K562 (cell line): Measurements from ENCODE around the gene WDR81. TPM values are rescaled to one million over a fixed set of nuclear protein-coding genes. Genes with fewer than 3 reads are reported as not detected.

Experiments used
- ATAC-seq: fragments of 200-7000 bp; cut with Tn5 transposase; 3 replicates; pipeline ENCODE4 v1.9.1; 2020; ENCODE audit warnings: moderate library complexity
- BruUV-seq: library from RNA; stranded (reverse); fragments of 400-500 nt; replicated peaks from 2 replicates; lab custom pipeline; 2021; lab: Mats Ljungman, UMichigan
- CTCF ChIA-PET: fragments of 300-600 bp; formaldehyde crosslinking; extraction: SDS; loops from one replicate; lab custom pipeline; 2021; ENCODE audit warnings: low intra/inter-chr PET ratio; lab: Yijun Ruan, JAX
- POLR2A ChIA-PET: fragments of 300-600, 350-650 bp; sonication (Branson Sonifier 250); formaldehyde crosslinking; extraction: SDS; loops from one replicate; lab custom pipeline; 2021; ENCODE audit warnings: antibody characterized with exemption, inconsistent platforms; lab: Yijun Ruan, JAX
- DNase-seq, 4 experiments: peaks; one replicate each; pipeline versions ENCODE4 v3.0.0 to v3.0.0-alpha.2; 2011 to 2018; ENCODE audit warnings: low spot score in 3 of 4, mixed read lengths in 3 of 4; ENCODE audit errors: extremely low read depth in 1 of 4
- FAIRE-seq: peaks from 2 replicates; lab custom pipeline; 2011; peaks lifted over from hg19 to GRCh38; lab: Jason Lieb, UNC
- H2AFZ ChIP-seq: 2 replicates; pipeline ENCODE4 v1.6.0; 2011; ENCODE audit warnings: low read depth, low read length, control low read depth, inconsistent platforms
- H3K27ac ChIP-seq: fragments of 200-600 bp; 3 replicates; pipeline ENCODE4 v1.8.0; 2011; ENCODE audit warnings: low read depth, mild to moderate bottlenecking, control low read depth, inconsistent platforms, low read length, moderate library complexity, mixed read lengths; ENCODE audit errors: extremely low read depth
- H3K27me3 ChIP-seq, 2 experiments: fragments of 300-600 bp in 1 of 2; 2 replicates in 1 of 2; 3 replicates in 1 of 2; pipeline versions ENCODE4 v1.6.0 to v1.8.0; 2011; ENCODE audit warnings: inconsistent platforms in 2 of 2, low read length in 2 of 2, mild to moderate bottlenecking in 1 of 2, mixed read lengths in 1 of 2, moderate library complexity in 1 of 2; ENCODE audit not compliant: control insufficient read depth in 2 of 2, insufficient read depth in 2 of 2
- H3K36me3 ChIP-seq: fragments of 300-600 bp; 3 replicates; pipeline ENCODE4 v1.8.0; 2011; ENCODE audit warnings: mild to moderate bottlenecking, low read length, inconsistent platforms; ENCODE audit not compliant: control insufficient read depth, insufficient read depth
- H3K4me1 ChIP-seq, 2 experiments: fragments of 200-600 bp in 1 of 2; replicated peaks in 1 of 2; 2 replicates in 1 of 2; 3 replicates in 1 of 2; pipeline versions ENCODE4 v1.5.1 to v1.8.0; 2011; ENCODE audit warnings: inconsistent platforms in 2 of 2, low read length in 2 of 2, mild to moderate bottlenecking in 1 of 2, mixed read lengths in 1 of 2, moderate library complexity in 1 of 2; ENCODE audit not compliant: control insufficient read depth in 2 of 2, insufficient read depth in 2 of 2
- H3K4me2 ChIP-seq: 2 replicates; pipeline ENCODE4 v1.6.1; 2011; ENCODE audit warnings: low read length, control low read depth, inconsistent platforms, mixed read lengths; ENCODE audit not compliant: insufficient read depth
- H3K4me3 ChIP-seq: fragments of 200-600 bp; sonication (generic), shearing (Covaris generic); 2 replicates; pipeline ENCODE4 v1.5.1; 2016; ENCODE audit warnings: control low read depth, inconsistent platforms
- H3K79me2 ChIP-seq: fragments of 200-600 bp; 3 replicates; pipeline ENCODE4 v1.8.0; 2011; ENCODE audit warnings: low read length, inconsistent platforms; ENCODE audit not compliant: control insufficient read depth, insufficient read depth
- H3K9ac ChIP-seq, 2 experiments: 2 replicates each; pipeline versions ENCODE4 v1.6.0 to v1.6.1; 2011; ENCODE audit warnings: low read depth in 2 of 2, low read length in 2 of 2, control low read depth in 1 of 2, inconsistent platforms in 1 of 2, mild to moderate bottlenecking in 1 of 2, mixed read lengths in 1 of 2; ENCODE audit not compliant: insufficient read depth in 1 of 2
- H3K9me1 ChIP-seq: one replicate; pipeline ENCODE4 v1.6.0; 2011; ENCODE audit warnings: inconsistent platforms, mild to moderate bottlenecking, low read length, moderate library complexity; ENCODE audit not compliant: control insufficient read depth, insufficient read depth
- H3K9me3 ChIP-seq: replicated peaks from 2 replicates; pipeline ENCODE4 v1.5.1; 2011; ENCODE audit warnings: low read depth, low read length, inconsistent platforms; ENCODE audit not compliant: control insufficient read depth, insufficient read depth
- H4K20me1 ChIP-seq: replicated peaks from 2 replicates; pipeline ENCODE4 v1.6.1; 2011; ENCODE audit warnings: low read length, inconsistent platforms, mixed read lengths; ENCODE audit not compliant: control insufficient read depth, insufficient read depth
- EGR1 ChIP-seq: fragments of 450-650 bp; conservative IDR thresholded peaks from 2 replicates; pipeline ENCODE4 v1.6.1; 2017; ENCODE audit warnings: mild to moderate bottlenecking
- HCFC1 ChIP-seq: IDR thresholded peaks from 2 replicates; pipeline ENCODE4 v1.6.1; 2012; ENCODE audit warnings: low read depth, low read length, improper control_type of control experiment
- NFYB ChIP-seq: IDR thresholded peaks from 2 replicates; pipeline ENCODE4 v1.6.1; 2011; ENCODE audit warnings: mild to moderate bottlenecking, moderate library complexity; ENCODE audit not compliant: insufficient read length; ENCODE audit errors: extremely low read depth
- PHF8 ChIP-seq: fragments of 200-600 bp; sonication (generic); IDR thresholded peaks from 2 replicates; pipeline ENCODE4 v1.6.1; 2012; ENCODE audit warnings: mixed run types, mild to moderate bottlenecking, inconsistent platforms, low read length, moderate library complexity, borderline replicate concordance
- RAD51 ChIP-seq: fragments of 450-650 bp; IDR thresholded peaks from 2 replicates; pipeline ENCODE4 v1.7.1; 2016; ENCODE audit warnings: low read depth, mild to moderate bottlenecking, borderline replicate concordance
- RBM25 ChIP-seq: fragments of 200-400 bp; formaldehyde crosslinking; IDR thresholded peaks from 2 replicates; pipeline ENCODE4 v1.6.1; 2018; ENCODE audit warnings: low read length, low read depth, moderate library complexity; ENCODE audit not compliant: severe bottlenecking
- SIN3A ChIP-seq, 2 experiments: fragments of 150-350 bp in 1 of 2; IDR thresholded peaks; 2 replicates each; pipeline ENCODE4 v1.6.1; 2011 to 2016; ENCODE audit warnings: borderline replicate concordance in 2 of 2, low read depth in 2 of 2, low read length in 2 of 2, mild to moderate bottlenecking in 2 of 2, moderate library complexity in 2 of 2; ENCODE audit not compliant: control insufficient read depth in 1 of 2
- TEAD4 ChIP-seq, 2 experiments: sonication (generic) in 1 of 2; formaldehyde crosslinking in 1 of 2; IDR thresholded peaks; 2 replicates each; pipeline versions ENCODE4 v1.6.1 to v1.8.0; 2012 to 2022; ENCODE audit warnings: borderline replicate concordance in 1 of 2, inconsistent platforms in 1 of 2, low read length in 1 of 2, mild to moderate bottlenecking in 1 of 2, missing genetic modification reagents in 1 of 2
- U2AF1 ChIP-seq: fragments of 200-400 bp; formaldehyde crosslinking; optimal IDR thresholded peaks from 2 replicates; pipeline ENCODE3; 2017; ENCODE audit warnings: mild to moderate bottlenecking, low read depth, low read length, moderate library complexity
- WHSC1 ChIP-seq: IDR thresholded peaks from one replicate; pipeline ENCODE4 v1.6.1; 2012; ENCODE audit warnings: low read length, control low read depth, inconsistent platforms
- ZKSCAN3 ChIP-seq: fragments of 250-450 bp; sonication (Bioruptor Pico); IDR thresholded peaks from 2 replicates; pipeline ENCODE4 v1.4.0; 2020
- ZNF76 ChIP-seq: fragments of 250-450 bp; sonication (Bioruptor Pico); IDR thresholded peaks from 2 replicates; pipeline ENCODE4 v1.4.0; 2020; ENCODE audit warnings: mild to moderate bottlenecking, moderate library complexity, borderline replicate concordance
- WGBS: fragments of 100-300 bp; shearing (Covaris generic); methylation state at CpG from one replicate; pipeline ENCODE4 v1.1.6; 2016; ENCODE audit warnings: low coverage, mixed read lengths; ENCODE audit not compliant: insufficient coverage; ENCODE audit errors: missing lambda C conversion rate; 5-methylcytosine and 5-hydroxymethylcytosine counted together
- in situ Hi-C: fragments of 300-500 bp; cut with MboI; formaldehyde crosslinking; loops from 4 replicates; pipeline ENCODE4 v1.15.0; 2018; ENCODE audit warnings: inconsistent platforms, mixed read lengths
- intact Hi-C: fragments of 100-400 bp; cut with micrococcal nuclease; formaldehyde crosslinking; loops from 2 replicates; pipeline ENCODE4 v1.14.2; 2022
- polyA plus RNA-seq, 8 experiments: library from polyadenylated mRNA; depleted of rRNA in 4 of 8; stranded (reverse) in 5 of 8; unstranded in 3 of 8; fragments of >200 nt; fragmentation: Nextera tagmentation in 2 of 8; fragmentation: Illumina TruSeq in 1 of 8; extraction: Ambion mirVana in 2 of 8; extraction: Trizol in 1 of 8; gene quantifications; 2 replicates each; pipeline versions ENCODE4 v1.2.1 to v1.2.3, GENCODE V29; 2011 to 2014; ENCODE audit warnings: inconsistent platforms in 1 of 8, missing spikeins in 1 of 8
- total RNA-seq, 7 experiments: library from RNA; depleted of rRNA in 6 of 7; stranded (reverse); fragments of >200 nt in 6 of 7; fragmentation: Illumina TruSeq in 2 of 7; extraction: Trizol in 2 of 7; gene quantifications; 2 replicates each; pipeline versions ENCODE4 v1.2.1 to v1.2.3, GENCODE V29; 2011 to 2021; ENCODE audit warnings: low replicate concordance in 1 of 7
- TF ChIP-seq, protein P1 (sequence below), 2 experiments: fragments of 250-450 bp in 1 of 2; fragments of 450-650 bp in 1 of 2; sonication (Bioruptor Pico) in 1 of 2; IDR thresholded peaks; 2 replicates each; pipeline versions ENCODE4 v1.6.1 to v1.8.0; 2016 to 2021; ENCODE audit warnings: mild to moderate bottlenecking in 2 of 2, moderate library complexity in 2 of 2, missing compliant biosample characterization in 1 of 2, missing genetic modification characterization in 1 of 2
- TF ChIP-seq, protein P2 (sequence below), 3 experiments: fragments of 200-800 bp in 1 of 3; fragments of 250-450 bp in 1 of 3; fragments of 450-650 bp in 1 of 3; sonication (Bioruptor Pico) in 1 of 3; sonication (Bioruptor generic) in 1 of 3; formaldehyde crosslinking in 1 of 3; IDR thresholded peaks; 2 replicates each; pipeline versions ENCODE4 v1.6.1 to v1.8.0; 2016 to 2022; ENCODE audit warnings: mild to moderate bottlenecking in 2 of 3, missing genetic modification characterization in 2 of 3, missing compliant biosample characterization in 1 of 3, moderate library complexity in 1 of 3

Gene WDR81
- total and polyA plus RNA-seq, 9 of the 15 experiments (the other 6 are each of a cell fraction or from before 2014, with no cell fraction given), result 0.01 to 17.1 (median 3.3) TPM

DNA sequence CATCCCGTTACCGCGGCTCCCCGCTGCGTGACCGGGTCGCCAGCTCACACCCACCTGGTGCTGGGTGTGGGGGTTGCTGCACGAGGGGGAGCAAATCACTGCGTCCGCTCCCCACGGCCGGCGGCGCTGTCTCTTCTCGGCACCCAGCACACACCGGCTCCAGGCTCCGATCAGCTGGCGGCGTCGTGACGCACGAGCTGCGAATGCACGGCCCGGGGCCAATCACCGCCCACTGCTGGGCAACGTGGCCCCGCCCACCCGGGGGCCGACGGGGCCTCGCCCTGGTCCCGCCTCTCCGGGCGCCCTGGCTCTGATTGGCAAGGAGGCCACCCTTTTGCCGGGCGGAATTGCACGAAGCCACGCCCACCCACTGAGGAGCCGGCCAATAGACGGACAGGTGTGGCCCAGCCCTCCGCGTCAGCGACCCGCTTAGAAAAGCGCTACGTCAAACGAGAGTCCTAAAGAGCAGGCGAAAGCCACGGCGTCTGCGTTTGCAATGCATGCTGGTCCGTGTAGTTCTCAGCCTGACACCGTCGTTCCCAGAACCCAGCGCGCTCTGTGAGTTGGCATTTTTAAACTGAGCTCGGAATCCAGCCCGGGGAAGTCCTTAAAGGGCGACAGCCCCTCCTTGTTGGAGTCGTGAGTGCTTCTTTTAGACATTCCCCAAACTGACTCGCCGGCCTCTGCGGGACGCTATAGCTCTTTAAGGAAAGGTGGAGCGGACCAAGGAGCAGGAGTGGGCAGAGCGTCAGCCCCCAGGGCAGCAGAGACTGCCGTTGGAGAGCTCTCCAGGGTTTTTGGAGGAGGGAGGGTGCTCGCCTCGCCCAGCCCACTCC lies 8.2 kb upstream of the WDR81 start:
- BruUV-seq, result no TSS peak
- TF ChIP-seq EGR1 (peak; percentile 72), SIN3A (IDR thresholded peaks at IDR 0.05; ENCODE audit: borderline replicate concordance in 2 of 2, control insufficient read depth in 1 of 2, low read depth in 2 of 2, low read length in 2 of 2) (peak; percentile 93 to 95), PHF8 (peak; percentile 46; the same call in 1 of the 2 replicates), WHSC1 (no peak), NFYB (peak; percentile 96), TEAD4 (IDR thresholded peaks at IDR 0.05; ENCODE audit: low read length) (0 out of 2 replicates have a peak, but pooled peaks have one; percentile 31), TEAD4 (CRISPR knock-in tag; IDR thresholded peaks at IDR 0.05; ENCODE audit: borderline replicate concordance) (no peak), RBM25 (peak; percentile 99), U2AF1 (no peak), RAD51 (peak; percentile 27; the same call in 1 of the 2 replicates), ZNF76 (CRISPR knock-in tag) (no peak), HCFC1 (peak; percentile 92), ZKSCAN3 (CRISPR knock-in tag) (no peak)
- TF ChIP-seq, protein P1, sequence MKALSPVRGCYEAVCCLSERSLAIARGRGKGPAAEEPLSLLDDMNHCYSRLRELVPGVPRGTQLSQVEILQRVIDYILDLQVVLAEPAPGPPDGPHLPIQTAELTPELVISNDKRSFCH (CRISPR knock-in tag; IDR thresholded peaks at IDR 0.05), result no peak
- TF ChIP-seq, protein P1 (tag; IDR thresholded peaks at IDR 0.05), result no peak
- TF ChIP-seq, protein P2, sequence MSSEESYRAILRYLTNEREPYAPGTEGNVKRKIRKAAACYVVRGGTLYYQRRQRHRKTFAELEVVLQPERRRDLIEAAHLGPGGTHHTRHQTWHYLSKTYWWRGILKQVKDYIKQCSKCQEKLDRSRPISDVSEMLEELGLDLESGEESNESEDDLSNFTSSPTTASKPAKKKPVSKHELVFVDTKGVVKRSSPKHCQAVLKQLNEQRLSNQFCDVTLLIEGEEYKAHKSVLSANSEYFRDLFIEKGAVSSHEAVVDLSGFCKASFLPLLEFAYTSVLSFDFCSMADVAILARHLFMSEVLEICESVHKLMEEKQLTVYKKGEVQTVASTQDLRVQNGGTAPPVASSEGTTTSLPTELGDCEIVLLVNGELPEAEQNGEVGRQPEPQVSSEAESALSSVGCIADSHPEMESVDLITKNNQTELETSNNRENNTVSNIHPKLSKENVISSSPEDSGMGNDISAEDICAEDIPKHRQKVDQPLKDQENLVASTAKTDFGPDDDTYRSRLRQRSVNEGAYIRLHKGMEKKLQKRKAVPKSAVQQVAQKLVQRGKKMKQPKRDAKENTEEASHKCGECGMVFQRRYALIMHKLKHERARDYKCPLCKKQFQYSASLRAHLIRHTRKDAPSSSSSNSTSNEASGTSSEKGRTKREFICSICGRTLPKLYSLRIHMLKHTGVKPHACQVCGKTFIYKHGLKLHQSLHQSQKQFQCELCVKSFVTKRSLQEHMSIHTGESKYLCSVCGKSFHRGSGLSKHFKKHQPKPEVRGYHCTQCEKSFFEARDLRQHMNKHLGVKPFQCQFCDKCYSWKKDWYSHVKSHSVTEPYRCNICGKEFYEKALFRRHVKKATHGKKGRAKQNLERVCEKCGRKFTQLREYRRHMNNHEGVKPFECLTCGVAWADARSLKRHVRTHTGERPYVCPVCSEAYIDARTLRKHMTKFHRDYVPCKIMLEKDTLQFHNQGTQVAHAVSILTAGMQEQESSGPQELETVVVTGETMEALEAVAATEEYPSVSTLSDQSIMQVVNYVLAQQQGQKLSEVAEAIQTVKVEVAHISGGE (CRISPR knock-in tag; IDR thresholded peaks at IDR 0.05), result peak in 1 of 3 experiments; percentile 26; a peak in 1 of 6 replicates

More for the DNA sequence above, 8.2 kb upstream of the WDR81 start:
- no peaks in the 10 kb centered on the region for H3K9me3 ChIP-seq
- peaks cover 39 to 50% of the 10 kb centered on the region in 2 experiments for H3K4me1 ChIP-seq
- WGBS, result under 1% methylated on average over 32 of the region's 70 CpGs
- peak overlapping the region; percentile 49 for H2AFZ ChIP-seq
- FAIRE-seq (peak; percentile 98), ATAC-seq (peak; percentile 78), DNase-seq (peak; percentile 89 to 99 (median 94))
- H3K4me2 ChIP-seq, result peak overlapping the region; percentile 85
- H3K79me2 ChIP-seq, result peaks cover 44% of the 10 kb centered on the region
- in situ Hi-C loops (loop anchor here (10.0 kb wide), 1 partner anchor 319 kb away; the partner anchor contains the start of gene DPH1), intact Hi-C loops (loop anchor here (2.0 to 5.0 kb wide), 4 partner anchors 34 to 316 kb away; partner anchors contain the start of genes DPH1, PRPF8 and SERPINF1)
- H4K20me1 ChIP-seq, result 0 out of 2 replicates have a peak, but pooled peaks cover 3% of the 10 kb centered on the region
- peak overlapping the region; percentile 90 to 98 for H3K9ac ChIP-seq
- H3K27me3 ChIP-seq, result no peaks in the 10 kb centered on the region
- ChIA-PET CTCF (interaction anchor here (1.3 kb wide), 1 partner anchor 149 kb away, joined by 5 read pairs; no protein-coding TSS in a partner anchor), POLR2A (interaction anchor here (0.5 to 3.8 kb wide), 22 partner anchors 11 to 275 kb away, joined by 3 to 25 read pairs (median 5); partner anchors contain the start of genes PRPF8, RILP, RPA1 and SERPINF1)
- peaks cover 25% of the 10 kb centered on the region; the same call in 2 of the 3 replicates for H3K36me3 ChIP-seq
- peak overlapping the region; percentile 99 for H3K27ac ChIP-seq
- H3K4me3 ChIP-seq, result peak overlapping the region; percentile 85
- H3K9me1 ChIP-seq, result no peaks in the 10 kb centered on the region
